Stimulated activated CD4-positive, alpha-beta T cell treated with anti-CD3 and anti-CD28 coated beads, Interleukin-15, amount 100 ng/mL, for 24 hours (primary cell): ENCODE data around the gene KRTDAP.

Experiments
- DNase-seq: peaks from one replicate; pipeline ENCODE4 v3.0.0-alpha.2; 2020

The KRTDAP gene

GRCh38 chr19:35449359-35450043 is 40.8 kb downstream of the KRTDAP start:
- no peak for DNase-seq

- no peak for DNase-seq
Measured at GRCh38 chr19:35447606-35448469, 42.4 kb downstream of the KRTDAP start, which contains the start of gene FFAR2. TSS of gene FFAR2 (plus strand) at chr19:35448257. CDS start at chr19:35449715, 1,458 bp downstream.

GRCh38 chr19:35445826-35446593 is 44.3 kb downstream of the KRTDAP start:
- DNase-seq = no peak

GRCh38 chr19:35444735-35445134 is 45.5 kb downstream of the KRTDAP start:
- no peak for DNase-seq

- no peak for DNase-seq
Measured at GRCh38 chr19:35442091-35442490, 48.2 kb downstream of the KRTDAP start.

GRCh38 chr19:35439921-35440320 is 50.3 kb downstream of the KRTDAP start:
- DNase-seq = no peak

GRCh38 chr19:35438527-35438926 is 51.7 kb downstream of the KRTDAP start:
- DNase-seq = no peak

- DNase-seq = no peak
Measured at GRCh38 chr19:35438096-35438495, 52.2 kb downstream of the KRTDAP start.

- DNase-seq = no peak
Measured at GRCh38 chr19:35437406-35437951, 52.8 kb downstream of the KRTDAP start.
